ENCODE data around the gene FAM20A.

Gene FAM20A

DNA sequence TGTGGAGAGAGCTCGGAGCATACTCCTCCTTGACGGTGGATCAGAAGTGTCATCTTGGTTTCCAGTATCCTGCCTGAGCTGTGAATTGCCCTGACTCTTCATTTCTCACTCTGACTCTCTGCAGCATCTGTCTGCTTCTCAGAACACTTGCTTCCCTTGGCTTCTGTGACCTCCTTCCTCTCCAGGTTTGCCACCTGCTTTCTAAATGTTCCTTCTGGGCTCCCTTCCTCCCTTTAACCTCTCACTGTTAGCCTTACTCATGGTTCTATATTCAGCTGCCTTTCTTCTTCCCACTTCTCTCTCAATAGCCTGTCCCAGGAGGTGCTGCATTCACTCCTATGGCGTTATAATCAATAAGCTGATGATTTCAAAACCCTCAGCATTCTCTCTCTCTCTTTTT, 100.1 kb downstream of the FAM20A start:
- TF ChIP-seq NFIC (IDR thresholded peaks at IDR 0.05): no peak
- no peak for TF ChIP-seq TEAD4 (IDR thresholded peaks at IDR 0.05)
- no peak for TF ChIP-seq RAD21 (IDR thresholded peaks at IDR 0.05; ENCODE audit: low read depth)

DNA sequence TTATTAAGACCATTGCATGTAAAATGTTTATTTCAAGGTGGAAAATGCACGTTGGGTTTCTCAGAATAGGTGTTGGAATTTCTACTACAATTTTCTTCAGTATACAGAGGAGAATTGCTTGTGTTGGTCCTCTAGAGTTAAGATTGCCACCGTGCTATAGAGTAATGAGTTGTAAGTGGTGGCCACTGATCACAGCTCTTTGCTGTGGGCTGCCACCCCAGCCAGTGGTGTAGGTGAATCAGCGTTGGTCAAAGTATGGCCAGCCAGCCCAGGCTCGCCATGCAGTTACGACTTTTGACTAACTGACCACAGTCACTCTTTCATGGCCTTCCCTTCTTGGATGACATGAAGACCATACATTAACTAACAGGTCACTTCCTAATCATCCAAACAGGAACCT, 101.6 kb downstream of the FAM20A start:
- TF ChIP-seq CREB1 (IDR thresholded peaks at IDR 0.05; ENCODE audit: low read depth): no peak

DNA sequence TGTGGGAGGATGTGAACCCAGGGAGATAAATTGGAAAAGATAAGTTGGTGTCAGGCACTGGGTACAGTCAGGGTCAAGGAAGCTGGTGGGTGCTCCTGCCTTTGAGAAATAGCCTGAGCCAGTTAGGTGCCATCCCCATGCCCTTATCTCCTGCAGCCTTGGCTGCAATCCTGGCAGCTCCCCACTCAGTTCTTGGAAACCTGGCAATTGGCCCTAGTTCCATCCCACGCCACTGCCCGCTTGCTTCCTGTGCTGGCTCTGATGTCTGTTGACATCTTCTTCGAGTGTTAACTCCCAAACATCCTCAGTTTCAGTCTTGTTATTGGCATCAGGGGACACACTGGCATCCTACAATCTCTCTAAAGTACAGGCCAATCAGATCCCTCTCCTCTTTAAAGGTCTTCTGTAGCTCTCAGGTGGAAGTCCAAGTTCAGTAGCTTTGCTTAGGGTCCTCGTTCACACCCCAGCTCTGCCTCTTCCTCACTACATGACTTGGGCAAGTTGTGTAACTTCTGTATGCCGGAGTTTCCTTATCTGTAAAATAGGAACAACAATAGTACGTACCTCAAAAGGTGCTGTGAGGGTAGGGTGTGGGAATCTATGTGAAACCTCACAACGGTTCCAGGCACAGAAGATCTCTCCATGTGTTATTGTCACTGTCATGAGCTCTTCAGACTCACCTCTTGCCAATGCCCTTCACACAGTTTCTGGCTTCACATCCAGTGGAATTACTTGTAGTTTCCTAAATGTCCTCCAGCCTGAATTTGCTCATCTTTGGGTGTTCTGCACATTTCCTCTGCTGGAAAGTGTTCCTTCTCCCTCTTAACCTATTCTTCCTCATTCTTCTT, 102.5 kb downstream of the FAM20A start:
- TF ChIP-seq, protein P1, sequence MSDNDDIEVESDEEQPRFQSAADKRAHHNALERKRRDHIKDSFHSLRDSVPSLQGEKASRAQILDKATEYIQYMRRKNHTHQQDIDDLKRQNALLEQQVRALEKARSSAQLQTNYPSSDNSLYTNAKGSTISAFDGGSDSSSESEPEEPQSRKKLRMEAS (IDR thresholded peaks at IDR 0.05): no peak
- TF ChIP-seq CREB1 (IDR thresholded peaks at IDR 0.05; ENCODE audit: low read depth) (no peak), ZBTB7A (IDR thresholded peaks at IDR 0.05; ENCODE audit: low read depth) (no peak), TEAD4 (IDR thresholded peaks at IDR 0.05) (no peak), FOXM1 (IDR thresholded peaks at IDR 0.05; ENCODE audit: borderline replicate concordance, low read depth) (no peak), RAD21 (IDR thresholded peaks at IDR 0.05; ENCODE audit: low read depth) (no peak), TCF12 (IDR thresholded peaks at IDR 0.05; ENCODE audit: low read depth) (no peak), TAF1 (IDR thresholded peaks at IDR 0.05; ENCODE audit: low read depth) (no peak)
- TF ChIP-seq, protein P2, sequence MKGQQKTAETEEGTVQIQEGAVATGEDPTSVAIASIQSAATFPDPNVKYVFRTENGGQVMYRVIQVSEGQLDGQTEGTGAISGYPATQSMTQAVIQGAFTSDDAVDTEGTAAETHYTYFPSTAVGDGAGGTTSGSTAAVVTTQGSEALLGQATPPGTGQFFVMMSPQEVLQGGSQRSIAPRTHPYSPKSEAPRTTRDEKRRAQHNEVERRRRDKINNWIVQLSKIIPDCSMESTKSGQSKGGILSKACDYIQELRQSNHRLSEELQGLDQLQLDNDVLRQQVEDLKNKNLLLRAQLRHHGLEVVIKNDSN (IDR thresholded peaks at IDR 0.05): no peak

DNA sequence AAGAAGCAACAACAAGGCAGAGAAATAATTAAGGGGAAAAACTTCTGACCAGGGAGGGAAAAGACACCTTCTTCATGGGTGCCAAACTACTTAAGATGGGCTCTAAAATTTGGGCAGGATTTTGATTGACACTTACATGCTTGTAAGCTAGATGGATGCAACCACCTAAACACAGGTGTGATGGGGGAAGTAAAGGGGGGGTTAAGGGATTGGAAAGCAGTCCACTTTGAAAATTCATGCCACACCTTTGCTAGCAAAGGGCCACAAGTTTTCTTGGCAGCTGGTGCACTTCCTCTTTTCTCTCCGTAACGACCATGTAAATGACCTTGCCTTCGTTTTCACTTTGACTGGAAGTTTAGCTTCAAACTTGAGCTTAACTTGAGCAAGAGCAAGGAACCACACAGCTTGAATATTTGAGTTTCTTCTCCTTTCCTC, 103.3 kb downstream of the FAM20A start:
- no peak for TF ChIP-seq FOXM1 (IDR thresholded peaks at IDR 0.05; ENCODE audit: borderline replicate concordance, low read depth)
- TF ChIP-seq CREB1 (IDR thresholded peaks at IDR 0.05; ENCODE audit: low read depth): no peak
- TF ChIP-seq, protein P1 (IDR thresholded peaks at IDR 0.05): no peak
- TF ChIP-seq TCF12 (IDR thresholded peaks at IDR 0.05; ENCODE audit: low read depth): no peak
- TF ChIP-seq, protein P3, sequence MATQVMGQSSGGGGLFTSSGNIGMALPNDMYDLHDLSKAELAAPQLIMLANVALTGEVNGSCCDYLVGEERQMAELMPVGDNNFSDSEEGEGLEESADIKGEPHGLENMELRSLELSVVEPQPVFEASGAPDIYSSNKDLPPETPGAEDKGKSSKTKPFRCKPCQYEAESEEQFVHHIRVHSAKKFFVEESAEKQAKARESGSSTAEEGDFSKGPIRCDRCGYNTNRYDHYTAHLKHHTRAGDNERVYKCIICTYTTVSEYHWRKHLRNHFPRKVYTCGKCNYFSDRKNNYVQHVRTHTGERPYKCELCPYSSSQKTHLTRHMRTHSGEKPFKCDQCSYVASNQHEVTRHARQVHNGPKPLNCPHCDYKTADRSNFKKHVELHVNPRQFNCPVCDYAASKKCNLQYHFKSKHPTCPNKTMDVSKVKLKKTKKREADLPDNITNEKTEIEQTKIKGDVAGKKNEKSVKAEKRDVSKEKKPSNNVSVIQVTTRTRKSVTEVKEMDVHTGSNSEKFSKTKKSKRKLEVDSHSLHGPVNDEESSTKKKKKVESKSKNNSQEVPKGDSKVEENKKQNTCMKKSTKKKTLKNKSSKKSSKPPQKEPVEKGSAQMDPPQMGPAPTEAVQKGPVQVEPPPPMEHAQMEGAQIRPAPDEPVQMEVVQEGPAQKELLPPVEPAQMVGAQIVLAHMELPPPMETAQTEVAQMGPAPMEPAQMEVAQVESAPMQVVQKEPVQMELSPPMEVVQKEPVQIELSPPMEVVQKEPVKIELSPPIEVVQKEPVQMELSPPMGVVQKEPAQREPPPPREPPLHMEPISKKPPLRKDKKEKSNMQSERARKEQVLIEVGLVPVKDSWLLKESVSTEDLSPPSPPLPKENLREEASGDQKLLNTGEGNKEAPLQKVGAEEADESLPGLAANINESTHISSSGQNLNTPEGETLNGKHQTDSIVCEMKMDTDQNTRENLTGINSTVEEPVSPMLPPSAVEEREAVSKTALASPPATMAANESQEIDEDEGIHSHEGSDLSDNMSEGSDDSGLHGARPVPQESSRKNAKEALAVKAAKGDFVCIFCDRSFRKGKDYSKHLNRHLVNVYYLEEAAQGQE (IDR thresholded peaks at IDR 0.05; ENCODE audit: low read depth): no peak
- no peak for TF ChIP-seq ZBTB7A (IDR thresholded peaks at IDR 0.05; ENCODE audit: low read depth)
- no peak for TF ChIP-seq RAD21 (IDR thresholded peaks at IDR 0.05; ENCODE audit: low read depth)
- TF ChIP-seq TEAD4 (IDR thresholded peaks at IDR 0.05): no peak
- TF ChIP-seq TAF1 (IDR thresholded peaks at IDR 0.05; ENCODE audit: low read depth): no peak
- TF ChIP-seq CEBPB (IDR thresholded peaks at IDR 0.05): no peak
- TF ChIP-seq EGR1 (IDR thresholded peaks at IDR 0.05): no peak

DNA sequence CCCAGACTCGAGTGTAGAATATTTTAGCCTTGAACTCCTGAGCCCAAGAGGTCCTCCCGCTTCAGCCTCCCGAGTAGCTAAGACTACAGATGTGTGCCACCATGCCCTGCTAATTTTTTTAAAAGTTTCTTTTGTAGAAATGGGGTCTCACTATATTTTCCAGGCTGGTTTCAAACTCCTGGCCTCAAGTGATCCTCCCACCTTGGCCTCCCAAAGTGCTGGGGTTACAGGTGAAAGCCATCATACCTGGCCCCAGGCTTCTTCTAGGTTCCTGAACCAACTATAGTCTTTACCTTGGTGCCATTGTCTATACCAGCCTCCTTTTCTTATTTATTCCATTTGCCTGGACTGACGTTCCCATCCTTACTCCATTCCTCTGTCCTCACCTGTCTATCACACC, 106.1 kb downstream of the FAM20A start:
- TF ChIP-seq, protein P3 (IDR thresholded peaks at IDR 0.05; ENCODE audit: low read depth): no peak
- no peak for TF ChIP-seq TEAD4 (IDR thresholded peaks at IDR 0.05)
- no peak for TF ChIP-seq CREB1 (IDR thresholded peaks at IDR 0.05; ENCODE audit: low read depth)
- no peak for TF ChIP-seq TCF12 (IDR thresholded peaks at IDR 0.05; ENCODE audit: low read depth)
- TF ChIP-seq ZBTB7A (IDR thresholded peaks at IDR 0.05; ENCODE audit: low read depth): no peak
- TF ChIP-seq, protein P1 (IDR thresholded peaks at IDR 0.05): no peak
- TF ChIP-seq EP300 (IDR thresholded peaks at IDR 0.05; ENCODE audit: borderline replicate concordance): no peak
- no peak for TF ChIP-seq RAD21 (IDR thresholded peaks at IDR 0.05; ENCODE audit: low read depth)
- no peak for TF ChIP-seq NFIC (IDR thresholded peaks at IDR 0.05)
- TF ChIP-seq YY1 (IDR thresholded peaks at IDR 0.05; ENCODE audit: low read depth): no peak
- no peak for TF ChIP-seq FOXM1 (IDR thresholded peaks at IDR 0.05; ENCODE audit: borderline replicate concordance, low read depth)
- TF ChIP-seq, protein P2 (IDR thresholded peaks at IDR 0.05): no peak
- no peak for TF ChIP-seq EGR1 (IDR thresholded peaks at IDR 0.05)
- TF ChIP-seq TAF1 (IDR thresholded peaks at IDR 0.05; ENCODE audit: low read depth): no peak
- TF ChIP-seq CEBPB (IDR thresholded peaks at IDR 0.05): no peak
